Measurements from ENCODE around the gene DPPA5.

DNA sequence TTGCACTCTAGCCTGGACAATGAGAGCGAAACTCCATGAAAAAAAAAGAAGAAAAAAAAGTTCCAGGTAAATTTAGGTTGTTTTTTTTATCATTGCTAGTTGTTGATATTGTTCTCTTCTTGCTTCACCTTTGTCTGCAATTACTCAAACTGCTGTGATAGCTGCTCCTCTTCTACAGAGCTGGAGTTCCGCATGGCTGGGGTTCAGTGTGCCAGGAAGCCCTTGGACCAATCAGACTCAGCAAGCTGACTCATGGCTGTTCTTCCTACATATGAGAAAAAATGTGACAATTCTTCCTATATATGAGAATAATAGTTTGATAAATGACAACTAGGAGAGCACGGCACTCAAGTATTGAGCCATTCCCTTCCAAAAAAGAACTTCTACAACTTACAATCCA is 28.4 kb downstream of the DPPA5 start:
- TF ChIP-seq, protein P1, sequence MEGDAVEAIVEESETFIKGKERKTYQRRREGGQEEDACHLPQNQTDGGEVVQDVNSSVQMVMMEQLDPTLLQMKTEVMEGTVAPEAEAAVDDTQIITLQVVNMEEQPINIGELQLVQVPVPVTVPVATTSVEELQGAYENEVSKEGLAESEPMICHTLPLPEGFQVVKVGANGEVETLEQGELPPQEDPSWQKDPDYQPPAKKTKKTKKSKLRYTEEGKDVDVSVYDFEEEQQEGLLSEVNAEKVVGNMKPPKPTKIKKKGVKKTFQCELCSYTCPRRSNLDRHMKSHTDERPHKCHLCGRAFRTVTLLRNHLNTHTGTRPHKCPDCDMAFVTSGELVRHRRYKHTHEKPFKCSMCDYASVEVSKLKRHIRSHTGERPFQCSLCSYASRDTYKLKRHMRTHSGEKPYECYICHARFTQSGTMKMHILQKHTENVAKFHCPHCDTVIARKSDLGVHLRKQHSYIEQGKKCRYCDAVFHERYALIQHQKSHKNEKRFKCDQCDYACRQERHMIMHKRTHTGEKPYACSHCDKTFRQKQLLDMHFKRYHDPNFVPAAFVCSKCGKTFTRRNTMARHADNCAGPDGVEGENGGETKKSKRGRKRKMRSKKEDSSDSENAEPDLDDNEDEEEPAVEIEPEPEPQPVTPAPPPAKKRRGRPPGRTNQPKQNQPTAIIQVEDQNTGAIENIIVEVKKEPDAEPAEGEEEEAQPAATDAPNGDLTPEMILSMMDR (IDR thresholded peaks at IDR 0.05), result no peak
- TF ChIP-seq EZH2 (IDR thresholded peaks at IDR 0.05; ENCODE audit: borderline replicate concordance, insufficient read depth, low read depth, low read length, poor library complexity, severe bottlenecking), result no peak

Data from B cell (primary cell).